Measurements from ENCODE around the gene DBP.

The DBP gene

DNA sequence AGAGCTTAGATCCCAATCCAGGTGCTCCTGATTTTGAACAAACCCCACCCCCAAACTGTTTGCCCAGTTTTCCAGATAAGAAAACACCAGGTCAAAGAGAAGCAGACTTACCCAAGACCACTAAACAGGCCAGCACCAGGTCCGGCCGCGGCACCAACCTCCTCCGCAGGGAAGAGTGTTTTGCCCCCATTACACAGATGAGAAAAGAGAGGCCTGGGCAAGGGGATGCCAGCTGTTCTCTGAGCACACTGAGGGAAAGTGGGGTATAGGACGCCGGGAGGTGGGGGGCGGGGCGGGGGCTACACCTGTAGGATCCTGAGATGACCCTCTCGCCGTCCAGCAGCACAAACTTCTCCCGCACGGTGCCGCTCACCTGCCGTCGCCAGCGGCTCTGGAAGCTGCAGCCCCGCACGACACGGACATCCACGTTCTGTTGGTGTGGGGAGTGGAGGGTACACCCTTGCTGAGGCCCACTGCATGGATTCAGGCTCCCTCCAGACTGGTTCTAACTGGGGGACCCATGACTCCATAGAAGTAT is 27.5 kb downstream of the DBP start:
- FAIRE-seq = no peak

DNA sequence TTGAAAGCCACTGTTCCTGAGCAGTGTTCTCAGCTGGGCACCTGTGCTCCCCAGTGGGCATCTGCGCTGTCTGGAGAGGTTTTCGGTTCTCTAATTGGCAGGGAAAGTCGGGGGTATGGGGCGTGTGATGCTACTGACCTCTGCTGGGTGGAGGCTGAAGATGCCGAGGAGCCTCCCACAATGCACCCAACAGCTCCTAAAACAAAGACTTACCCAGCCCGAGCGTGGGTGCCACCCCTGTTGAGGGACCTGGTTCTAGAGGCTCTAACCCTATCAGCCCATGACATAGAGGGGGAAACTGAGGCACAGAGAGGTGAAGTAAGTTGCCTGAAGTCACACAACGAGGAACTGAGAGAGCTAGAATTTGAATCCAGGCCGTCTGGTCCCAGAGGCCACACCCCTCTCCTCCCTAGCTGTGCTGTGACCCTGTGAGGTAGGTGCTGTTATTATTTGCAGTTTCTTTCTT is 28.3 kb downstream of the DBP start:
- no peak for FAIRE-seq

DNA sequence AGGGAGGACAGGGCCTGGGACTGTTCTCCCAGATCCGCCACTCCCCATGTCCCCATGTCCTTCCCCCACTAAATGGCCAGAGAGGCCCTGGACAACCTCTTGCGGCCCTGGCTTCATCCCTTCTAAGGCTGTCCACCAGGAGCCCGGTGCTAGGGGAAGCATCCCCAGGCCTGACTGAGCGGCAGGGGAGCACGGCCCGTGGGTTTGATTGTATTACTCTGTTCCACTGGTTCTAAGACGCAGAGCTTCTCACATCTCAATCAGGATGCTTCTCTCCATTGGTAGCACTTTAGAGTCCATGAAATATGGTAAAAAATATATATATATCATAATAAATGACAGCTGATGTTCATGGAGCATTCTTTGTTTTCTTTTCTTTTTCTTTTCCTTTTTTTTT is 29.8 kb downstream of the DBP start:
- FAIRE-seq = no peak

DNA sequence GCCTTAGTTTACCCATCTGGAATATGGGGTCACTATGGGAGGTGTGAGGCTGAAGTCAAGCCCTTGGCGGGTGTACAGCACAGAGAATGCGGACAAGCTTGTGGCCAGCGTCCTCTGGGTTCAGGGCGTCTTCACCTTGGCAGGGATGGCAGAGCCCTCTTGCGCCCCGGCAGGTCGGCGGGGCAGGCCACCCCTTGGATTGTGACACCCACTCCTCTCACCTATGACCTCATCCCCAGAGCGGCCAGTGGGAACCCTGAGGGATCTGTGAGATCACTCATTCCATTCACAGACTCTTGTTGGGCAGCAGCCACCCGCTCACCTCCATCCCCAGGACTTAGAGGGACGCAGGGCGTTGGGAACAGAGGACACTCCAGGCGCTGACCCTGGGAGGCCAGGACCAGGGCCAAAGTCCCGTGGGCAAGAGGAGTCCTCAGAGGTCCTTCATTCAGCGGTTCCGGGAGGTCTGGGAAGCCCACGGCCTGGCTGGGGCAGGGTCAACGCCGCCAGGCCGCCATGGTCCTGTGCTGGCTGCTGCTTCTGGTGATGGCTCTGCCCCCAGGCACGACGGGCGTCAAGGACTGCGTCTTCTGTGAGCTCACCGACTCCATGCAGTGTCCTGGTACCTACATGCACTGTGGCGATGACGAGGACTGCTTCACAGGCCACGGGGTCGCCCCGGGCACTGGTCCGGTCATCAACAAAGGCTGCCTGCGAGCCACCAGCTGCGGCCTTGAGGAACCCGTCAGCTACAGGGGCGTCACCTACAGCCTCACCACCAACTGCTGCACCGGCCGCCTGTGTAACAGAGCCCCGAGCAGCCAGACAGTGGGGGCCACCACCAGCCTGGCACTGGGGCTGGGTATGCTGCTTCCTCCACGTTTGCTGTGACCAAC is 30.5 kb downstream of the DBP start, which contains the start of gene SPACA4:
TSS of gene SPACA4 (plus strand) at position 280 of the 896 bp plus-strand sequence. CDS start at position 517, 237 bp downstream.
- no peak for FAIRE-seq

DNA sequence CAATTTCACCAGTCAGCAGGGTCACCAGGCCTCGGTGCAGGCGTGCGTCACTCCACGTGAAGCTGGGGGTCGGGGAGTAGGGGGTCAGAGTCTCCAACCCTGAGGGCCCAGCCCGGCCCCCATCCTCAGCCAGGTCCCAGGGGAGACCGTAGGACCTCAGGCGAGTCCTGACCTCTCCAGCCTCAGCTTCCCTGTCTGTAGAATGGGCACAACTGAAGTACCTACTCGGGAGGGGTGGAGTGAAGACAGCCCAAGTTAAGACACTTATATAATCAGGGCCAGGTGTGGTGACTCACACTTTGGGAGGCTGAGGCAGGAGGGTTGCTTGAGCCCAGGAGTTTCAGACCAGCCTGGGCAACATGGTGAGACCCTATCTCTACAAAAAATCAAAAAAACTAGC is 33.3 kb downstream of the DBP start:
- no peak for FAIRE-seq

DNA sequence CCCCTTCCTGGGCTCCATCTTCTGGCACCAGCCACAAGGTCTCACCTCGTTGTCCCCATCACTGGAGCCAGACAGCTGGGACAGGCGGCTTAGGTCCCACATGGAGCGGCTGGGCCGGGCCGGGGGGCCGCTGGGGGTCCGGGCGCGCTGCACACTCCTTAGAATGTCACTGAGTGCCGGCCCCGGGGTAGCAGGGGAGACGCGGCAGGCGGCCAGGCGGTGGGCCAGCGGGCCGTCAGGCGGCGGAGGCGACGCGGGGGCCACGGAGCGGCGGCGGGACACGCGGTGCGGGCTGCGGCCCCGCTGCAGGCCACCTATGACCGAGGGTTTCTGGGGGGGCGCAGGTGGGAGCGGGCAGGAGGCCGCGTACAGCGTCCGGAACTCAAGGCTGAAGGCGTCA is 33.7 kb downstream of the DBP start:
- no peak for FAIRE-seq

DNA sequence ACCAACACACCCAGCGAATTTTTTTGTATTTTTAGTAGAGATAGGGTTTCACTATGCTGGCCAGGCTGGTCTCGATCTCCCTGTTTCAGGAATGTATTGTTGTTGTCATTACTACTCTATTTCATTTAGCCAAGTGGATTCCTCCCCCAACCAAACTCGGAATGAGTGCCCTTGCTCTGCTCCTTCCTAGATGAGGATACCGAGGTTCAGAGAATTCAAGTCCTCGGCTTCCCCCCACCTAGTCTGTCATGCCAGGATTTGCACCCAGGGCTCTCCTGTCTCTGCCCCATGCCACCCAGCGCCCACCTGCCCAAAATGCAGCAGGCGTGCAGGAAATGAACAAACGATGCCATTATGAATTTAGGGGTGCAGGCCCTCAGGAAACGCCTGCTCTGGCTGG is 34.2 kb downstream of the DBP start:
- FAIRE-seq = no peak

DNA sequence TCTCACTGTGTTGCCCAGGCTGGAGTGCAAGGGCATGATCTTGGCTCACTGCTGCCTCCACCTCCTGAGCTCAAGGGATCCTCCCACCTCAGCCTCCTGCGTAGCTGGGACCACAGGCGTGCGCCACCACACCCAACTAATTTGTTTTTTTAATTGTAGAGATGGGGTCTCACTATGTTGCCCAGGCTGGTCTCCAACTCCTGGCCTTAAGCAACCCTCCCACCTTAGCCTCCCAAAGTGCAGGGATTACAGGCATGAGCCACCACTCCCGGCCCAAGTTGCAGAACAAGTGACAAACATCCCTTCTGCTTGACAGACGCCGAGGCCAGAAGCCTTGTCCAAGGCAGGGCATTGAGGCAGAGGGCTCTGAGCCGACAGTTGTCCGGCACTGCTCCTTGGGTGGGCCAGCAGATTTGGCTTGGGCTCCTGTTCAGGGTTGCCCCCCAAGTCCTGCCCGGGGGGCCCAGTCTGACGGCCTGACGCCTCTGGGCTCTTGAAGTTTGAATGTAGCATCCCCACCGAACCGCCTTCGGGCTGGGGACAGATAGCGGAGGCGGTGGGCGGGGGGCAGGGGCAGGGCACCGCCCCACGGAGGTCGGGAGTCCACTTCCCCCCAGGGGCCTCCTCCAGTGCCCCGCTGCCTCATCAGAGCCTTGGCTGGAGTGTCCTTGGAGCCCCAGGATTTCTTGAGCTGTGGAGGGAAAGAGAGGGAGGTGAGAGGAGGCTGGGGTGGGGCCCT is 36.3 kb downstream of the DBP start:
- FAIRE-seq = no peak

DNA sequence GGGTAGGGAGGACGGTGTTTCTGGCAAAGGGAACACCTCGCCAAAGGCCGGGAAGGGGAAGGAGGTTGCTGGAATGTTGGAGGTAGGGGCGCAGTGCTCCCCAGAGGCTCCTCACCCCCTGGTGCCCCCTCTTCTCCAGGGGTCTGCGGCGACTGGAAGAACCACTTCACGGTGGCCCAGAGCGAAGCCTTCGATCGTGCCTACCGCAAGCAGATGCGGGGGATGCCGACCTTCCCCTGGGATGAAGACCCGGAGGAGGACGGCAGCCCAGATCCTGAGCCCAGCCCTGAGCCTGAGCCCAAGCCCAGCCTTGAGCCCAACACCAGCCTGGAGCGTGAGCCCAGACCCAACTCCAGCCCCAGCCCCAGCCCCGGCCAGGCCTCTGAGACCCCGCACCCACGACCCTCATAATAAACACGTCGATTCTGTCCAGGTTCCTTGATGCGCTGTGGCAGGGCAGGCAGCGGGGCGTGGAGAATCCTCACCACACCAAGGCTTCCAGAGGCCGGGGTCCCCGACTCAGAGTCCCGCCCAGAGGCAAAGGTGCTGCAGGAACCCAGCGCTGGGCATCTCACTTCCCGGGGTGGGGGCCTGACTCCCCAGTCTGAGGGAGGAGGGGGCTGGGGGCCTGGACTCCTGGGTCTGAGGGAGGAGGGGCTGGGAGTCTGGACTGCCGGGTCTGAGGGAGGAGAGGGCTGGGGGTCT is 38.0 kb downstream of the DBP start:
- FAIRE-seq = no peak

DNA sequence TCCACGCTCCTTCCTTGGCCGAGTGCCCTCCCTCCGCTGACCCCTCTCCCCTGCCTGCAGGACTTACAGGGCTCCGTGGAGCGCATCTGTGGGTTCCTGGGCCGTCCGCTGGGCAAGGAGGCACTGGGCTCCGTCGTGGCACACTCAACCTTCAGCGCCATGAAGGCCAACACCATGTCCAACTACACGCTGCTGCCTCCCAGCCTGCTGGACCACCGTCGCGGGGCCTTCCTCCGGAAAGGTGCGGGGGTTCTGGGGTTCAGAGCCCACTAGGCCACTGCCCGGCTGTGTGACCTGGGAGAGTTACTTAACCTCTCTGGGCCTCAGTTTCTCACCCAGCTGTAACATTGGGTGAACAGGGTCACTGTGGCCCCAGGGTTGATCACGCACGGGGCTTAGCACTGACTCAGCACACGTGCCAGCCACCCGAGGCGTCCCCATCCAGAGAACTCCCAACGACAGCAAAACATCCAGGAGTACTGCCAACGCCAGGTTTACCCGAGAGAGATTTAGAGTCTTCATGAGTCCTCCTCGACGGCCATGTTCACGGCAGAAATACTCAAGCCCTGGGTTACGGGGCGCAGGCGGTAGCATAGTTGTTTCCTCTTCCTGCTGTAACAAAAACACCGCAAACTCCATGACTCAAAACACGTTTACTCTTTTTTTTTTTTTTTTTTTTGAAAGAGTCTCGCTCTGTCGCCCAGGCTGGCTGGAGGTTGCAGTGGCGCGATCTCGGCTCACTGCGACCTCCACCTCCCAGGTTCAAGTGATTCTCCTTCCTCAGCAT is 40.3 kb downstream of the DBP start:
- FAIRE-seq = no peak

DNA sequence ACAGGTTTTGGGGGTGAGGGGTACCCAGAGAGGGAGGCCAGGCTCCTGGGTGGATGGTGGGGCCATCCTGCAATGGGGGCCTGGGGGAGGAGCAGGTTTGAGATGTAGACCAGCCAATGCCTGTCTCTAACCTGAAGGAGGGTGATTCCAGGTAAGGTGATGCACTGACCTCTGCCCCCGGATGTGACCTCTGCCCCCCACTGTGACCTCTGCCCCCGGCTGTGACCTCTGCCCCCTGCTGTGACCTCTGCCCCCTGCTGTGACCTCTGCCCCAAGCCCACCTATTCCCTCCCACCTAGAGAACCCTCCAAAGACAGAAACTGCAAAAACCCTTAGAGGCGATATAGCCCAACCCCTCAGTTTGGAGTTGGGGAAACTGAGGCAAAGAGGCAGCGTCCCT is 40.9 kb downstream of the DBP start:
- FAIRE-seq = no peak

DNA sequence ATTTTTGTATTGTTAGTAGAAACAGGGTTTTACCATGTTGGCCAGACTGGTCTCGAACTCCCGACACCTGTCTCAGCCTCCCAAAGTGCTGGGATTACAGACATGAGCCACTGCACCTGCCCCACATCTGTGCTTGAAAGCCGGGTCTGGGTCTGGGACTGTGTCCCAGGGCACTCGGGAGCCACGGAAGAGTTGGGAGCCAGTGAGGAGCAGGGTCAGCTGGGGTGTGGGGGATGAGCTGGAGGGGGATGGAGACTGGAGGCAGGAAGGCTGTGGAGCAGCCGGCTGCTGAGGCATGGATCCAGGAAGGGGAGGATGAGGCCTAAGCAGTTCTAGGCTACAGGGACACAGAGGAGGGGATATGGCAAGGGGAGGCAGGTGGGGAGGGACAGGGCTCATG is 41.3 kb downstream of the DBP start:
- no peak for FAIRE-seq

DNA sequence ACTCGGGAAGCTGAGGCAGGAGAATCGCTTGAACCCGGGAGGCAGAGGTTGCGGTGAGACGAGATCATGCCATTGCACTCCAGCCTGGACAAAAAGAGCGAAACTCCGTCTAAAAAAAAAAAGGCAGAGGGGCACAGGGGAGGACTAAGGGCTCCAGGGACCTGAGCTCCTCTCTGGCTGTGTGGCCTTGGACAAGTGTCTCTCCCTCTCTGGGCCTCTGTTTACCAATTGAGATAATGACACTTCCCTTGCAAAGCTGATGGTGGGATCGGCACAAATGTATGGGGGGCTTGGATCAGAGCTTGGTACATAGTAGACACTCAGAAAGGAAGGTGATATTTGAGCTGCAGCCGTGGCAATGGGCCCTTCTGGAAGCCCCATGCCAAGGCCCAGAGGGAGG is 42.0 kb downstream of the DBP start:
- no peak for FAIRE-seq

DNA sequence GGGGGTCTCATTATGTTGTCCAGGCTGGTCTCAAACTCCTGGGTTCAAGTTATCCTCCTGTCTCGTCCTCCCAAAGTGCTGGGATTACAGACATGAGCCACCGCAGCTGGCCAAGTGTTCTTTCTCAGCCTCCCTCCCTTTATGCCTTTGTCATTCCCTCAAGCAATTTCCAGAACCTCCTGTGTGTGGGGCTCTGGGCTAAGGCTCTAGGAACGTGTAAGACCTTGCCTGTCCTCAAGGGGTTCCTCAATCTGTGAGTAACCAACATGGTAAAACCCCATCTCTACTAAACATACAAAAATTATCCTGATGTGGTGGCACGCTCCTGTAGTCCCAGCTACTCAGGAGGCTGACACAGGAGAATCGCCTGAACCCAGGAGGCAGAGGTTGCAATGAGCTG is 46.2 kb downstream of the DBP start:
- FAIRE-seq = no peak

DNA sequence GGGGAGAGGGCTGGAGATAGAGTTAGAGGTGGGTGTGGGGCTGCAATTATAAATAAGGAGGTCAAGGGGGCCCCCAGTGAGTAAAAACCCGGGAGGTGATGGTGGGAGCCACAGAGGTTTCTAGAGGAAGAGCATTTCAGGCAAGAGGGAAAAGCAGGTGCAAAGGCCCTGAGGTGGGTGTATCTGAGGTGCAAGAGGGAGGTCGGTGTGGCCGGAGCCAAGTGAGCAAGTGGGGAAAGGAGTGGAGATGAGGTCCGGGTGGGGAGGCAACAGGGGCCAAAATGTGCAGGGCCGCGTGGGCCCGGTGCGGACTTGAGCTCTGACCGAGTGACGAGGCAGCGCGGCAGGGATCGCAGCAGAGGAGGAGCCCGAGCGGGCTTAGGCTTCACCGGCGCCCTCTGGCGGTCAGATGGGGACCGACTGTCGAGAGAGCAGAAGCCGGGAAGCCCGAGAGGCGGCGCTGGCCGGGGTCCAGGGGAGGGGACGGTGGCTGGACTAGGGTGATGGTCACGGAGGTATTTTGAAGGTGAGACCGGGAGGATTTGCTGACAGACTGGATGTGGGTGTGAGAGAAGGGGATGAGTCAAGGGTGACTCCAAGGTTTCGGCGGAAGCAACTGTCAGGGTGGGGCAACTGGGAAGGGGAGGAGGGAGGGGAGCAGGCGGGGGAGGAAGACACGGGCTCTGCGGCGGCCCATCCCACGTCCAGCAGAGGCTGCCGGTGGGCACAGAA is 48.3 kb downstream of the DBP start:
- FAIRE-seq = no peak

DNA sequence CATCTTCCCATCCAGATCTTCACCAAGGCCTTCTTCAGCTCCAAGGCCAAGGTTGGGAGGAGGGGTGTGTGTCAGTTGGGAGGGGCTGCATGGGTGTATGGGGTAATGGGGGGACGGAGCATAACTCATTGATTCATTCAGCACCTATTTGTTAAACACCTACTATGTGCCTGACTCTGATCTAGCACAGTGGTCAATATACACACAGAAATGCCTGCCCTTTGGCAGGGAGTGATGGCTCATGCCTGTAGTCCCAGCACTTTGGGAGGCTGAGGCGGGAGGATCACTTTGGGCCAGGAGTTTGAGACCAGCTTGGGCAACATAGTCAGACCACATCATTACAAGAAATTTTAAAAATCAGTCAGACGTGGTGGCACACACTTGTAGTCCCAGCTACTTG is 49.8 kb downstream of the DBP start:
- FAIRE-seq = no peak

DNA sequence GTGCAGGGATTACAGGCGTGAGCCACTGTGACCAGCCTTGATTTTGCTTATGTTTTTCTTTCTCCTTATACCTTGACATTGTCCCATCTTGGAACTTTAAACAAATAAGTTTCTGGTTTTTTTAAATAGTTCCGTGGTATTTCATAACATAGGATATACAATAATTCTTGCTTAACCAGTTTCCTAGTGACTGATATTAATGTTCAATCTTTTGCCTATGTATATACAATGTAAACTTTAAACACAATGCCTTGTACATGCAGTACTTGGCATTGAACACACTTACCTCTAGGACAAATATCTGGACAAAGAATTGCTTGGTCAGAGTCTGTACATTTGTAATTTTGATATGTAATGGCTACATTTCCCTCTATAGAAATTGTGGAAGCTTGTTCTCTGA is 55.0 kb downstream of the DBP start:
- no peak for FAIRE-seq
